ENCODE data around the gene CAMK2N2. TPM values are rescaled to one million over a fixed set of nuclear protein-coding genes. Genes with fewer than 3 reads are reported as not detected.
A peak's percentile ranks its signal among the peaks of the same experiment; 100 is the strongest.

Gene CAMK2N2
- total RNA-seq, 4 donors from 2014 or later, result not detected

- 9 to 36% methylated on average over 3 to 4 of the region's 4 CpGs for WGBS, 2 donors
- H3K4me3 ChIP-seq, result no peak overlapping the region
- H3K27me3 ChIP-seq, result peaks cover 7 to 84% (median 13%) of the 10 kb centered on the region in 4 donors
- H3K9me3 ChIP-seq, result no peaks in the 10 kb centered on the region
- no peaks in the 10 kb centered on the region for H3K36me3 ChIP-seq
- no peak overlapping the region for H3K27ac ChIP-seq
- intact Hi-C loops (cut with DNase I), result no loop called here
- no peak for DNase-seq
- TF ChIP-seq CTCF (IDR thresholded peaks at IDR 0.05) (peak in 3 of 6 experiments; percentile 11 to 35 (median 20)), POLR2A (IDR thresholded peaks at IDR 0.05) (no peak)
- H3K4me1 ChIP-seq, result peaks cover 9 to 29% (median 16%) of the 10 kb centered on the region in 3 donors
Observed at GRCh38 chr3:184234224-184234623, 27.1 kb downstream of the CAMK2N2 start.

GRCh38 chr3:184233127-184233843, 28.1 kb downstream of the CAMK2N2 start:
- TF ChIP-seq CTCF (IDR thresholded peaks at IDR 0.05), result no peak
- no peak for TF ChIP-seq POLR2A (IDR thresholded peaks at IDR 0.05)
- peaks cover 9 to 36% (median 21%) of the 10 kb centered on the region in 3 donors for H3K4me1 ChIP-seq
- no peaks in the 10 kb centered on the region for H3K9me3 ChIP-seq
- no peak overlapping the region for H3K4me3 ChIP-seq
- 68 to 75% methylated on average over 2 to 6 of the region's 23 CpGs for WGBS, 2 donors
- no peak for DNase-seq
- no peaks in the 10 kb centered on the region for H3K36me3 ChIP-seq
- intact Hi-C loops (cut with DNase I), result no loop called here
- no peak overlapping the region for H3K27ac ChIP-seq
- peaks cover 12 to 87% (median 13%) of the 10 kb centered on the region in 4 donors for H3K27me3 ChIP-seq

- peaks cover 12 to 95% (median 13%) of the 10 kb centered on the region in 4 donors for H3K27me3 ChIP-seq
- intact Hi-C loops (cut with DNase I), result no loop called here
- H3K9me3 ChIP-seq, result no peaks in the 10 kb centered on the region
- H3K27ac ChIP-seq, result no peak overlapping the region
- no peak for TF ChIP-seq CTCF (IDR thresholded peaks at IDR 0.05)
- H3K36me3 ChIP-seq, result no peaks in the 10 kb centered on the region
- H3K4me3 ChIP-seq, result no peak overlapping the region
- DNase-seq, result no peak
- WGBS, 2 donors, result 17 to 19% methylated on average over 1 to 3 of the region's 3 CpGs
- H3K4me1 ChIP-seq, result peaks cover 9 to 36% (median 21%) of the 10 kb centered on the region in 3 donors
Observed at GRCh38 chr3:184231671-184232070, 29.7 kb downstream of the CAMK2N2 start.

- WGBS, 2 donors, result 18 to 29% methylated on average over 9 of the region's 79 CpGs
- Histone ChIP-seq H3K9me3 (no peaks in the 10 kb centered on the region), H3K36me3 (no peaks in the 10 kb centered on the region), H3K4me1 (peaks cover 9 to 36% (median 21%) of the 10 kb centered on the region in 3 donors), H3K27ac (no peak overlapping the region), H3K27me3 (peaks cover 12 to 94% (median 13%) of the 10 kb centered on the region in 4 donors), H3K4me3 (peak overlapping the region; percentile 27 to 67 (median 46))
- intact Hi-C loops (cut with DNase I), result no loop called here
- no peak for TF ChIP-seq CTCF (IDR thresholded peaks at IDR 0.05)
- TF ChIP-seq POLR2A (IDR thresholded peaks at IDR 0.05), result no peak
- DNase-seq, result no peak
Observed at GRCh38 chr3:184230603-184231528, 30.5 kb downstream of the CAMK2N2 start.
